ENCODE measurements around the gene ARID1B.

The ARID1B gene

GRCh38 chr6:156840136-156840535 lies 63.0 kb downstream of the ARID1B start:
- Histone ChIP-seq H3K4me3 (ENCODE audit: low read depth, low read length) (no peak overlapping the region), H2AFZ (no peak overlapping the region), H3K4me1 (peaks cover 37% of the 10 kb centered on the region), H3K27me3 (ENCODE audit: control insufficient read depth, insufficient read depth, low read length) (no peaks in the 10 kb centered on the region), H3K79me2 (peaks cover 59% of the 10 kb centered on the region), H3K4me2 (ENCODE audit: low read length) (peak overlapping the region; percentile 43), H3K36me3 (ENCODE audit: control insufficient read depth, insufficient read depth, low read length) (no peaks in the 10 kb centered on the region), H3K9ac (no peak overlapping the region), H3K27ac (peak overlapping the region; percentile 37), H3K9me3 (ENCODE audit: control insufficient read depth, low read length) (no peaks in the 10 kb centered on the region)
- no peak for TF ChIP-seq CTCF (IDR thresholded peaks at IDR 0.05)

GRCh38 chr6:156840606-156841005 lies 63.4 kb downstream of the ARID1B start:
- Histone ChIP-seq H3K36me3 (ENCODE audit: control insufficient read depth, insufficient read depth, low read length) (no peaks in the 10 kb centered on the region), H3K9me3 (ENCODE audit: control insufficient read depth, low read length) (no peaks in the 10 kb centered on the region), H3K27me3 (ENCODE audit: control insufficient read depth, insufficient read depth, low read length) (no peaks in the 10 kb centered on the region), H3K4me2 (ENCODE audit: low read length) (peak overlapping the region; percentile 43), H3K9ac (no peak overlapping the region), H3K4me3 (ENCODE audit: low read depth, low read length) (no peak overlapping the region), H3K27ac (peak overlapping the region; percentile 37), H3K4me1 (peaks cover 42% of the 10 kb centered on the region), H3K79me2 (peaks cover 63% of the 10 kb centered on the region), H2AFZ (no peak overlapping the region)
- TF ChIP-seq CTCF (IDR thresholded peaks at IDR 0.05), result no peak

- H2AFZ ChIP-seq, result no peak overlapping the region
Observed at GRCh38 chr6:156841508-156841907, 64.3 kb downstream of the ARID1B start.

GRCh38 chr6:156842598-156843250 lies 65.5 kb downstream of the ARID1B start:
- peaks cover 69% of the 10 kb centered on the region for H3K79me2 ChIP-seq
- no peak overlapping the region for H2AFZ ChIP-seq
- H3K27me3 ChIP-seq (ENCODE audit: control insufficient read depth, insufficient read depth, low read length), result no peaks in the 10 kb centered on the region
- H3K4me2 ChIP-seq (ENCODE audit: low read length), result no peak overlapping the region
- no peak overlapping the region for H3K4me3 ChIP-seq (ENCODE audit: low read depth, low read length)
- TF ChIP-seq CTCF (IDR thresholded peaks at IDR 0.05), result no peak
- no peaks in the 10 kb centered on the region for H3K36me3 ChIP-seq (ENCODE audit: control insufficient read depth, insufficient read depth, low read length)
- no peak overlapping the region for H3K27ac ChIP-seq
- H3K9me3 ChIP-seq (ENCODE audit: control insufficient read depth, low read length), result no peaks in the 10 kb centered on the region
- H3K9ac ChIP-seq, result no peak overlapping the region
- peaks cover 58% of the 10 kb centered on the region for H3K4me1 ChIP-seq

More at GRCh38 chr6:156841508-156841907, 64.3 kb downstream of the ARID1B start:
- H3K36me3 ChIP-seq (ENCODE audit: control insufficient read depth, insufficient read depth, low read length), result no peaks in the 10 kb centered on the region
- H3K9ac ChIP-seq, result no peak overlapping the region
- no peak overlapping the region for H3K4me3 ChIP-seq (ENCODE audit: low read depth, low read length)
- H3K9me3 ChIP-seq (ENCODE audit: control insufficient read depth, low read length), result no peaks in the 10 kb centered on the region
- no peaks in the 10 kb centered on the region for H3K27me3 ChIP-seq (ENCODE audit: control insufficient read depth, insufficient read depth, low read length)
- H3K4me1 ChIP-seq, result peaks cover 46% of the 10 kb centered on the region
- H3K27ac ChIP-seq, result no peak overlapping the region
- TF ChIP-seq CTCF (IDR thresholded peaks at IDR 0.05), result no peak
- no peak overlapping the region for H3K4me2 ChIP-seq (ENCODE audit: low read length)
- H3K79me2 ChIP-seq, result peaks cover 62% of the 10 kb centered on the region

- H3K79me2 ChIP-seq, result peaks cover 70% of the 10 kb centered on the region
- H3K9me3 ChIP-seq (ENCODE audit: control insufficient read depth, low read length), result no peaks in the 10 kb centered on the region
- H3K27ac ChIP-seq, result no peak overlapping the region
- H3K4me1 ChIP-seq, result peaks cover 68% of the 10 kb centered on the region
- H2AFZ ChIP-seq, result no peak overlapping the region
- H3K36me3 ChIP-seq (ENCODE audit: control insufficient read depth, insufficient read depth, low read length), result no peaks in the 10 kb centered on the region
- no peak for TF ChIP-seq CTCF (IDR thresholded peaks at IDR 0.05)
- no peak overlapping the region for H3K4me3 ChIP-seq (ENCODE audit: low read depth, low read length)
- no peaks in the 10 kb centered on the region for H3K27me3 ChIP-seq (ENCODE audit: control insufficient read depth, insufficient read depth, low read length)
- H3K4me2 ChIP-seq (ENCODE audit: low read length), result no peak overlapping the region
- no peak overlapping the region for H3K9ac ChIP-seq
Observed at GRCh38 chr6:156844089-156844488, 66.9 kb downstream of the ARID1B start.
